Cerebellar nuclear complex (tissue), 1 donor: Measurements from ENCODE around the gene B4GALT1.

Experiments
- DNase-seq, 2 experiments: peaks; one replicate each; lab custom pipeline; 2025; lab: John Stamatoyannopoulos, UW

B4GALT1 gene

GRCh38 chr9:33167084-33167971, at the start of gene B4GALT1:
B4GALT1 (minus strand) TSS chr9:33167336; CDS start chr9:33167169, 167 bp downstream.
- peak; percentile 30 to 66 for DNase-seq

GRCh38 chr9:33211695-33212393, 44.7 kb upstream of the B4GALT1 start:
- DNase-seq, result no peak

- DNase-seq, result no peak
Measured at GRCh38 chr9:33210006-33210715, 43.0 kb upstream of the B4GALT1 start.

GRCh38 chr9:33209394-33209793, 42.3 kb upstream of the B4GALT1 start:
- DNase-seq, result no peak

- DNase-seq, result no peak
Measured at GRCh38 chr9:33202552-33203201, 35.5 kb upstream of the B4GALT1 start.

GRCh38 chr9:33202018-33202417, 34.9 kb upstream of the B4GALT1 start:
- no peak for DNase-seq

- DNase-seq, result no peak
Measured at GRCh38 chr9:33198165-33198564, 31.0 kb upstream of the B4GALT1 start.

GRCh38 chr9:33197279-33198152, 30.4 kb upstream of the B4GALT1 start:
- no peak for DNase-seq

GRCh38 chr9:33196736-33197135, 29.6 kb upstream of the B4GALT1 start:
- no peak for DNase-seq

GRCh38 chr9:33193818-33194217, 26.7 kb upstream of the B4GALT1 start:
- DNase-seq, result no peak

- DNase-seq, result no peak
Measured at GRCh38 chr9:33192493-33193255, 25.5 kb upstream of the B4GALT1 start.

GRCh38 chr9:33190021-33190705, 23.0 kb upstream of the B4GALT1 start:
- DNase-seq, result no peak

GRCh38 chr9:33189331-33189791, 22.2 kb upstream of the B4GALT1 start:
- no peak for DNase-seq

GRCh38 chr9:33188711-33189110, 21.6 kb upstream of the B4GALT1 start:
- DNase-seq, result no peak

GRCh38 chr9:33187519-33188218, 20.5 kb upstream of the B4GALT1 start:
- no peak for DNase-seq

GRCh38 chr9:33186457-33187168, 19.5 kb upstream of the B4GALT1 start:
- DNase-seq, result no peak

- DNase-seq, result no peak
Measured at GRCh38 chr9:33185858-33186257, 18.7 kb upstream of the B4GALT1 start.

GRCh38 chr9:33185406-33185805, 18.3 kb upstream of the B4GALT1 start:
- no peak for DNase-seq
